HT-29 (cell line): ENCODE data around the gene APBB1. TPM values are rescaled to one million over a fixed set of nuclear protein-coding genes. Genes with fewer than 3 reads are reported as not detected.
"Not testable (repeated sequence)": the region's sequence is repeated elsewhere in the genome, so short reads cannot be mapped to it uniquely, and the experiment has no call there.

ENCODE experiments used
- DNase-seq: peaks from one replicate; pipeline ENCODE4 v3.0.0-alpha.2; 2015; ENCODE audit warnings: low spot score
- total RNA-seq: library from RNA; depleted of rRNA; stranded (reverse); fragments of >200 nt; shearing (Covaris generic); gene quantifications from 2 replicates; pipeline ENCODE4 v1.2.3, GENCODE V29; 2014

Gene APBB1
- total RNA-seq, 1 experiment from 2014 or later: 0.15 TPM

- no peak for DNase-seq
Observed at GRCh38 chr11:6417907-6418556, 862 bp downstream of the APBB1 start.

- no peak for DNase-seq
Observed at GRCh38 chr11:6415797-6416196, 3.1 kb downstream of the APBB1 start.

DNA sequence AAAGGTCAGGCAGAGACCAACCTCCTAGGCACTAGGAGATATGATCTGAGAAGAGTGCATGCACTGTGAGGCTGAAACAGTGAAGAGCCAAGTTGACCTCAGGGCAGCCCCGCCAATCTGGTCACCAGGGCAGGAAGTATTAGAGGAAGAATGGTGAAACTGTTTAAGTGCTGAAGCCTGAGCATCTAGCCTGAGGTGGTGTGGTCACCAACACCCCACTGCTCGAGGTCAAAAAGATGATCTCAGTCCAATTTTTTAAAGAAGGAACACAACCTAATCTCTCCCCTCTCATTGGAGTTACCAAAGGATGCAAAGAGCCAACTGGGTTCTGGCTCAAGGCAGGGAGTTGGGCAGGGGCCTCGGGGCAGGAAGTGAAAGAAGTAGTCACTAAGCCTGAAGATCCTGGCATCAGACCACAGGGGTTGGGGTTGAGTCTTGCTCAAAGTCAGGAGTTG is 4.0 kb downstream of the APBB1 start:
- no peak for DNase-seq

DNA sequence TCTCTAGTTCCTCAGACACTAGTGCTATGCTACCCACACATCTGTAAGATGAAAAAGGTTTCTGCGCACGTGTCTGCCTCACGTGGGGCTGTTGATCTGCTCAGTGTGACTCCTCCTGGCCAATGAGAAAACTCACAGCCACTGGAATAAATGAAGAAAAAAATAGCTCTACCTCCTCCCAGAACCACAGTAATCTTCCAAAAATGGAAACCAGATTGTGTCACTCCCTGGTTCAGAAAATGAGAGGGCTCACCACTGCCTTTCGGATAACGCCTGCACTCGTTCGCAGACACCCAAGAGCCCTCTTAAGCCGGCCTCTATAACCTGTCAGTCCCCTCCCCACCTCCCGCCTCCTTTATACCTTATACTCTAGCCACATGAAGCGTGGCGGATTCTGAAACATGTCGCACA is 5.1 kb downstream of the APBB1 start:
- no peak for DNase-seq

- no peak for DNase-seq
Observed at GRCh38 chr11:6411594-6412031, 7.3 kb downstream of the APBB1 start.

GRCh38 chr11:6410695-6411430 is 8.0 kb downstream of the APBB1 start:
- no peak for DNase-seq

DNA sequence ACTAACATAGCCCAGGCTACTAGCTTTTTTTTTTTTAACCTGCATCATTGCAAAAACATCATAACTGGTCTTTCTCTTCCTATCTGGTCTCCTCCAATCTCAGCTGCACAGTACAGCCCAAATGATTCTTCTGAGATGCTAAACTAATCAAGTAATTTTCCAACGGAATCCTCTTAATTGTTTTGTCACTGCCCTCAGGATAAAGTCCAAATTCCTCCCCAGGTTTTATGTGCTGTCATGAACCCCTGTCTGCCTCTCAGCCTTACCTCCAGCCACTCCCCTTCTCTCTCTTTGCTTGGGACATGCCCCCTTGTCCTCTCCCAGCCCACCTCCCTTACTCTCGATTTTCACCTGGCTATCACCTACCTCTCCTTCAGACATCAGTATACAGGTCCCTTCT is 12.5 kb downstream of the APBB1 start:
- no peak for DNase-seq

- DNase-seq: no peak
Observed at GRCh38 chr11:6405846-6406245, 13.0 kb downstream of the APBB1 start.

- no peak for DNase-seq
Observed at GRCh38 chr11:6405052-6405667, 13.7 kb downstream of the APBB1 start.

DNA sequence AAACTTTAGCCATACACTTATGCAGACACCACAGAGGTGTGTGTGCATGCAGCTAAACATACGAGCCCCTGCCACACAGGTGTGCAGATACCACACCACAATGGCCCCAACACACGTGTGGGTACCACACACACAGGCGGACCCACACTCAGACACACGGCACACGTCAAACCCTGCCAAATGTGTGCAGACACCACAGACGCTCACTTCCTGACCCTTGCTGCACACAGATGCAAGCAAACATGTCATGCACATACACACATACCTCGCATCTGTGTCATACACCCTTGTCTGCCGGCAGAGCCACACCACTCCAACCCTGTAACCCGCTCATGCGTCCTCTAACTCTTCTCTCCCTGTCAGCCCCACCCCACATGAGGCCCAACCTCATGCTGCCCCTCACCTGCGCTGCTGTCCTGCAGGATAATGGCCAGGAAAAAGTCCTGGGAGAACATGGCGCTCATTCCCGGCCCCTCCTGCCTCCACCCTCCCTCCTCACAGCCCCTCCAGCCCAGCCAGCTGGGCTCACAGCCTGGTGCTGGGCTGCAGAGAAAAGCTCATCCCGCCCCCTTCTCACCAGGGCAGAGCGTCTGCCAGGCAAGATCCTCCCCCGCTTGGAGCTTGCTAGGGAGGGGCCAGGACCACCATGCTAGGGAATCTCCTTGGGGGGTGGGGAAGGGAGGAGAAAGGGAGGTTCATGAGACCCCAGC is 14.4 kb downstream of the APBB1 start:
- no peak for DNase-seq

- DNase-seq: no peak
Observed at GRCh38 chr11:6403539-6403938, 15.4 kb downstream of the APBB1 start.

GRCh38 chr11:6402561-6402981 is 16.3 kb downstream of the APBB1 start:
- DNase-seq: no peak

DNA sequence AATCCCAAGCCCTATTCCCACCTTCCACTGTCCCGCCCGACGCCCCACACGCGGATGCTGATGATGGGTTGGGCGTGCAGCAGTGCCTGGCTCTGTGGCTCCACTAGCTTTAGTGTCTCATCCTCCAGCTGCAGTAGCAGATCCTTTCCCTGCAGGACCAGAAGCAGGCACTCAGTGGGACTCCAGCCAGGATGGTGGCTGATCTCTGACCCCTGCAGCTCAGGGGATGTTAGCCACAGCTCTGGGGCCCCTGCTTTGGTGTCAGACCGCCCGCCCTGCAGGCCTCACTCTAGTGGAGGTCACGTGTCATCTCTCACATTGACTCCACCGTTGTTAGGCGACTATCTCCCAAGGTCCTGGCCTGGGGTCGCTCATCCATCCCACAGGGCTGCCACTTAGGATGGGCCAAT is 16.8 kb downstream of the APBB1 start:
- DNase-seq: no peak

- DNase-seq: no peak
Observed at GRCh38 chr11:6401464-6401863, 17.4 kb downstream of the APBB1 start.

- DNase-seq: no peak
Observed at GRCh38 chr11:6400431-6401345, 18.2 kb downstream of the APBB1 start.

DNA sequence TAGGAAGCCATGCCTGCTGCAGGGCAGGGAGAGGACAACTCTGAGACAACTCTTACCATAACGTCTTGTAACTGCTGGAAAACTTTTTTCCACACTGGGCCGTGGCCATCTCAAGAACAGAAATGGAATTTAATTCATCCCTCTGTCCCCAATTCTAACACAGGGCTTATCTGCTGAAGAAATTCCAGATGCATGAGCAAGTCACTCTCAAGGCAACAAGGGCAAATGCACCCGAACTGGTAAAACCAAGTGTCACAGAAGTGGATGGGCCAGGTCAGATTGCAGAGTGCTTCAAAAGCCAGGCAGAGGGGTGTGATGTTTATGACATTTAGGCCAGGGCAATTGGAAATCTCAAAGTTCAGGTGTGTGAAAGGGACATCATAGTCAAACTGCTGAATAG is 21.3 kb downstream of the APBB1 start:
- DNase-seq: no peak

- DNase-seq: no peak
Observed at GRCh38 chr11:6397156-6397555, 21.7 kb downstream of the APBB1 start.

- DNase-seq: no peak
Observed at GRCh38 chr11:6395470-6396060, 23.3 kb downstream of the APBB1 start.

- DNase-seq: no peak
Observed at GRCh38 chr11:6393989-6394670, 24.8 kb downstream of the APBB1 start.

DNA sequence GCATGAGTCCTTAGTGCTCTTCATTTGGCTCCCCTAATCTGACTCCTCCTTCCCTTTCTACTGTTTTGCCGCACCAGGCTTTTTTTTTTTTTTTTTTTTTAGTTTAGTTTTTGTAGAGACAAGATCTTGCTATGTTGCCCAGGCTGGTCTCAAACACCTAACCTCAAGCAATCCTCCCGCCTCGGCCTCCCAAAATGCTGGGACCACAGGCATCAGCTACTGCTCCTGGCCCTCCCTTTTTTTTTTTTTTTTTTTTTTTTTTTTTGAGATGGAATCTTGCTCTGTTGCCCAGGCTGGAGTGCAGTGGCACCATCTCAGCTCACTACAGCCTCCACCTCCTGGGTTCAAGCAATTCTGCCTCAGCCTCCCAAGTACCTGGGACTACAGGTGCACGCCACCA is 26.6 kb downstream of the APBB1 start:
- not testable (repeated sequence) for DNase-seq
